Measurements from ENCODE around the gene TRAPPC2B.

GRCh38 chr19:57398868-57399267 lies 35.5 kb downstream of the TRAPPC2B start:
- TF ChIP-seq GATA2 (IDR thresholded peaks at IDR 0.05; ENCODE audit: low read depth, low read length) (no peak), GATA3 (IDR thresholded peaks at IDR 0.05; ENCODE audit: low read depth, low read length) (no peak)

Measured in SH-SY5Y (cell line).